ENCODE results near the gene CPNE7. TPM values are rescaled to one million over a fixed set of nuclear protein-coding genes. Genes with fewer than 3 reads are reported as not detected.

CPNE7 gene
- total and polyA plus RNA-seq, 2 of the 8 experiments (the other 6 are each of a cell fraction or from before 2014, with no cell fraction given): 10.0 to 23.7 TPM

- TF ChIP-seq CHD7 (IDR thresholded peaks at IDR 0.05; ENCODE audit: insufficient replicate concordance, low read length) (no peak), RFX5 (IDR thresholded peaks at IDR 0.05; ENCODE audit: borderline replicate concordance, low read depth, low read length) (no peak), E2F6 (IDR thresholded peaks at IDR 0.05) (0 out of 2 replicates have a peak, but pooled peaks have one; percentile 29), SRF (IDR thresholded peaks at IDR 0.05; ENCODE audit: low read depth, low read length) (no peak), KDM1A (IDR thresholded peaks at IDR 0.05; ENCODE audit: borderline replicate concordance, low read length) (no peak), SUZ12 (IDR thresholded peaks at IDR 0.05; ENCODE audit: low read length) (no peak), POLR2A (IDR thresholded peaks at IDR 0.05; ENCODE audit: control extremely low read depth in 1 of 2, low read depth in 2 of 2, low read length in 2 of 2) (peak; percentile 72 to 82), CBX8 (IDR thresholded peaks at IDR 0.05; ENCODE audit: borderline replicate concordance, low read depth, low read length) (no peak)
- TF ChIP-seq, protein P1, sequence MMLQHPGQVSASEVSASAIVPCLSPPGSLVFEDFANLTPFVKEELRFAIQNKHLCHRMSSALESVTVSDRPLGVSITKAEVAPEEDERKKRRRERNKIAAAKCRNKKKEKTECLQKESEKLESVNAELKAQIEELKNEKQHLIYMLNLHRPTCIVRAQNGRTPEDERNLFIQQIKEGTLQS (IDR thresholded peaks at IDR 0.05; ENCODE audit: insufficient read depth, low read depth, low read length): no peak
These were observed 10.9 kb upstream of the CPNE7 start (continued) for GRCh38 chr16:89564476-89565255.

Data from H1 (cell line).